Natural killer cell (primary cell): ENCODE data around the gene ADAMTS14. TPM values are rescaled to one million over a fixed set of nuclear protein-coding genes. Genes with fewer than 3 reads are reported as not detected.

Source experiments
- ATAC-seq, 3 donors: fragments of 150-1000 bp in 2 of 3; fragments of 200-7000 bp in 1 of 3; cut with Tn5 transposase; 1 replicate in 1 of 3; 2 replicates in 2 of 3; pipeline ENCODE4 v1.10.0; 2021; ENCODE audit warnings: mild to moderate bottlenecking in 2 of 3, moderate library complexity in 2 of 3
- DNase-seq, 2 donors: peaks; one replicate each; pipeline versions ENCODE4 v3.0.0 to v3.0.0-alpha.2; 2013 to 2021; ENCODE audit warnings: mixed read lengths in 1 of 2
- H3K27ac ChIP-seq: one replicate; pipeline ENCODE4 v1.5.1; 2013; ENCODE audit warnings: mild to moderate bottlenecking, low read length
- H3K27me3 ChIP-seq: one replicate; pipeline ENCODE4 v1.6.1; 2013; ENCODE audit warnings: low read length; ENCODE audit not compliant: control insufficient read depth, insufficient read depth
- H3K36me3 ChIP-seq: one replicate; pipeline ENCODE4 v1.6.1; 2013; ENCODE audit warnings: low read length; ENCODE audit not compliant: control insufficient read depth, insufficient read depth
- H3K4me1 ChIP-seq: one replicate; pipeline ENCODE4 v1.6.1; 2013; ENCODE audit warnings: low read length; ENCODE audit not compliant: control insufficient read depth, insufficient read depth
- H3K4me3 ChIP-seq: one replicate; pipeline ENCODE4 v1.5.1; 2013; ENCODE audit warnings: low read length
- H3K9me3 ChIP-seq: one replicate; pipeline ENCODE4 v1.6.1; 2013; ENCODE audit warnings: low read length; ENCODE audit not compliant: control insufficient read depth, insufficient read depth
- H3K27ac Mint-ChIP-seq, 2 donors: one replicate each; pipeline ENCODE4 v1.8.0; 2022; ENCODE audit warnings: mild to moderate bottlenecking in 2 of 2, mixed read lengths in 2 of 2, moderate library complexity in 1 of 2
- H3K27me3 Mint-ChIP-seq, 2 donors: one replicate each; pipeline ENCODE4 v1.8.0; 2022; ENCODE audit warnings: low read depth in 2 of 2, mixed read lengths in 2 of 2
- H3K36me3 Mint-ChIP-seq: one replicate; pipeline ENCODE4 v1.8.0; 2022; ENCODE audit warnings: mixed read lengths
- H3K4me1 Mint-ChIP-seq, 2 donors: one replicate each; pipeline ENCODE4 v1.8.0; 2022; ENCODE audit warnings: mixed read lengths in 2 of 2
- H3K4me3 Mint-ChIP-seq: one replicate; pipeline ENCODE4 v1.8.0; 2022; ENCODE audit warnings: mild to moderate bottlenecking, moderate library complexity, mixed read lengths
- H3K9me3 Mint-ChIP-seq, 2 donors: one replicate each; pipeline ENCODE4 v1.8.0; 2022; ENCODE audit warnings: mixed read lengths in 2 of 2
- WGBS: methylation state at CpG from one replicate; pipeline ENCODE4 v1.1.7; 2013; ENCODE audit warnings: missing lambda C conversion rate; ENCODE audit not compliant: insufficient coverage; 5-methylcytosine and 5-hydroxymethylcytosine counted together
- intact Hi-C: fragments of 100-400 bp; cut with micrococcal nuclease; formaldehyde crosslinking; loops from one replicate; pipeline ENCODE4 v1.14.2; 2022
- total RNA-seq, 4 donors: library from RNA; stranded (reverse); fragments of 120-200 nt in 1 of 4; gene quantifications; one replicate each; pipeline versions ENCODE4 v1.2.3 to v1.2.4, GENCODE V29; 2013 to 2022
- TF ChIP-seq, protein P1 (sequence below): fragments of 200-600 bp; IDR thresholded peaks from one replicate; pipeline ENCODE4 v1.8.0; 2022; ENCODE audit warnings: antibody characterized with exemption

ADAMTS14 gene
- total RNA-seq, 3 donors from 2014 or later (not counting 1 experiment from before 2014, with no cell fraction given) = 0.70 to 1.5 (median 1.1) TPM

DNA sequence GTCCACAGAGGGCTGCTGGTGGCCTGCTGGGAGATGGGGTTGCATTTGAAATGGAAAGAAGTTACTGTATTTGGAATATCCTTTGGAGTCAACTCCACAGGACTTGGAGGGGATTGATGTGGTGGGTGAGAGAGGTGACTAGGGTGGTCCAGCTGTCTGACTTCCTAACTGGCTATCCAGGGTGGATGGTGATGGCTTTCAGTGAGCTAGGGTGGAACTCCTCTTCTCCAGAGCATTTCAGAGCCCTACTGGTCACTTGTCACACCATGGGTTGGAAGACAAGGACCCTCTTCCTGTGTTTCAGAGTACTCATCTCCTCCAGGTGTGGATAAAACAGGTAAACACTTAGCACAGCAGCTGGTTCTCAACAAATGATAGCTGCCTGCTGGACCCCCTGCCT, 3.3 kb upstream of the ADAMTS14 start:
- Mint-ChIP-seq H3K4me1 (peaks cover 25 to 30% of the 10 kb centered on the region in 2 donors), H3K27me3 (peaks cover 6 to 8% of the 10 kb centered on the region in 2 donors), H3K36me3 (no peaks in the 10 kb centered on the region), H3K4me3 (no peak overlapping the region), H3K9me3 (no peaks in the 10 kb centered on the region), H3K27ac (no peak overlapping the region)
- Histone ChIP-seq H3K27ac (no peak overlapping the region), H3K27me3 (no peaks in the 10 kb centered on the region), H3K4me1 (peaks cover 19% of the 10 kb centered on the region), H3K9me3 (no peaks in the 10 kb centered on the region), H3K36me3 (no peaks in the 10 kb centered on the region), H3K4me3 (no peak overlapping the region)
- TF ChIP-seq, protein P1, sequence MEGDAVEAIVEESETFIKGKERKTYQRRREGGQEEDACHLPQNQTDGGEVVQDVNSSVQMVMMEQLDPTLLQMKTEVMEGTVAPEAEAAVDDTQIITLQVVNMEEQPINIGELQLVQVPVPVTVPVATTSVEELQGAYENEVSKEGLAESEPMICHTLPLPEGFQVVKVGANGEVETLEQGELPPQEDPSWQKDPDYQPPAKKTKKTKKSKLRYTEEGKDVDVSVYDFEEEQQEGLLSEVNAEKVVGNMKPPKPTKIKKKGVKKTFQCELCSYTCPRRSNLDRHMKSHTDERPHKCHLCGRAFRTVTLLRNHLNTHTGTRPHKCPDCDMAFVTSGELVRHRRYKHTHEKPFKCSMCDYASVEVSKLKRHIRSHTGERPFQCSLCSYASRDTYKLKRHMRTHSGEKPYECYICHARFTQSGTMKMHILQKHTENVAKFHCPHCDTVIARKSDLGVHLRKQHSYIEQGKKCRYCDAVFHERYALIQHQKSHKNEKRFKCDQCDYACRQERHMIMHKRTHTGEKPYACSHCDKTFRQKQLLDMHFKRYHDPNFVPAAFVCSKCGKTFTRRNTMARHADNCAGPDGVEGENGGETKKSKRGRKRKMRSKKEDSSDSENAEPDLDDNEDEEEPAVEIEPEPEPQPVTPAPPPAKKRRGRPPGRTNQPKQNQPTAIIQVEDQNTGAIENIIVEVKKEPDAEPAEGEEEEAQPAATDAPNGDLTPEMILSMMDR = no peak
- ATAC-seq = no peak
- DNase-seq = no peak
- intact Hi-C loops = no loop called here

GRCh38 chr10:70669732-70670317, 2.5 kb upstream of the ADAMTS14 start:
- Mint-ChIP-seq H3K36me3 (no peaks in the 10 kb centered on the region), H3K27me3 (peaks cover 6 to 8% of the 10 kb centered on the region in 2 donors), H3K27ac (no peak overlapping the region), H3K9me3 (no peaks in the 10 kb centered on the region), H3K4me1 (peaks cover 20 to 30% of the 10 kb centered on the region in 2 donors), H3K4me3 (no peak overlapping the region)
- TF ChIP-seq, protein P1 = no peak
- Histone ChIP-seq H3K4me1 (peaks cover 19% of the 10 kb centered on the region), H3K27me3 (no peaks in the 10 kb centered on the region), H3K27ac (no peak overlapping the region), H3K9me3 (no peaks in the 10 kb centered on the region), H3K4me3 (no peak overlapping the region), H3K36me3 (no peaks in the 10 kb centered on the region)
- no peak for ATAC-seq
- DNase-seq = no peak
- intact Hi-C loops = loop anchor here (5.0 kb wide), 1 partner anchor 113 kb away; no protein-coding TSS in a partner anchor
- 86% methylated on average over 6 of the region's 7 CpGs for WGBS

- intact Hi-C loops = loop anchor here (5.0 kb wide), 1 partner anchor 114 kb away; no protein-coding TSS in a partner anchor
- H3K27me3 Mint-ChIP-seq = peaks cover 6 to 8% of the 10 kb centered on the region in 2 donors
- Histone ChIP-seq H3K27ac (no peak overlapping the region), H3K4me1 (peaks cover 19% of the 10 kb centered on the region), H3K36me3 (no peaks in the 10 kb centered on the region), H3K9me3 (no peaks in the 10 kb centered on the region), H3K4me3 (peak overlapping the region; percentile 22), H3K27me3 (no peaks in the 10 kb centered on the region)
- H3K27ac Mint-ChIP-seq = no peak overlapping the region
- peak overlapping the region; percentile 82 for H3K4me3 Mint-ChIP-seq
- no peaks in the 10 kb centered on the region for H3K9me3 Mint-ChIP-seq
- H3K36me3 Mint-ChIP-seq = no peaks in the 10 kb centered on the region
- H3K4me1 Mint-ChIP-seq = peaks cover 30 to 32% of the 10 kb centered on the region in 2 donors
- TF ChIP-seq, protein P1 = no peak
- DNase-seq (no peak), ATAC-seq (no peak)
- WGBS = 21% methylated on average over 3 of the region's 5 CpGs
These were observed 614 bp upstream of the ADAMTS14 start for GRCh38 chr10:70671619-70672164.
